NCI-H82 (cell line): Measurements from ENCODE around the gene RALGPS1.
A peak's percentile ranks its signal among the peaks of the same experiment; 100 is the strongest.

Experiments used
- DNase-seq: peaks from one replicate; lab custom pipeline; 2025; lab: John Stamatoyannopoulos, UW

Gene RALGPS1

DNA sequence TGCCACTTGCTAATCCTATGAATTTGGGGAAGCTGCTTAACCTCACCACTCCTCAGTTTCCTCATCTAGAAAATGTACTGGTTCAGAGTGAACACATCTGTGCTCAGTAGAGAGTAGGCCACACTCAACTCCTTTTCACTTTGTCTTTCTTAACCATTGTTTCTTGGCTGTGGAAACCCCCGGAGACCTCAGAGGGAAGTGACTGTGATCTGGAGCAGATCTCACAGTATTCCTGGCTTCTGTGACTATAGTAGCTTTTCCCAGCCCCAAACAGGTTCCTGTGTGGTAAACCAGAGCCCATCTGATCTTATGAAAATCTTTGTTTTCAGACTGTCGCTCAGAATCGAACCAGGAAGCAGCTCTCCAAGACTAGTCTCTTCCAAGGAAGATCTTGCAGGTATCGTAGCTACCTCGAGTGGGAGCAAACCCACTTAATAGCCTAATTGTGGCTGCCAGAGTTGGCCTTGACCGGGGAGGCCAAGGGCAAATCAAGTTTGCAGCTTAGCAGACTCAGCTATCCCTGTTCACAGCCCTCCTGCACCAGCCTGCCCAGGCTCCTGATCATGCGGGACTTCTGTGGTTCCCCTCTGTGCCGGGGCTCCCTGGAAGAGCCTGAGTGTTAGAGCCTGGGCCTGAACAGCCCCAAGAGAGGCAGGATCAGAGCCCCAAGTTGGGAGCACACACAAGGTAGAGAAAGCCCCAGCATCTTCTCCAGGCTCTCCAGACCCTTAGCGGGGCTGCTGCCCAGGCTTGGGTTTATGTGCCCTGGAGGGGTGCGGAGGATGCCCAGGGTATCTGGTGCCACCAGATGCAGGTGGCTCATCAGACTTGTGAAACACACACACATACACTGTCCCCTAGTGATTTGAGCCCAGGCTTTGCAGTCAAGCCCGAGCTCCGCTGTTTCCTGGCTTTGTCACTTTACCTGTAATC, 260.1 kb downstream of the RALGPS1 start:
- DNase-seq: no peak

DNA sequence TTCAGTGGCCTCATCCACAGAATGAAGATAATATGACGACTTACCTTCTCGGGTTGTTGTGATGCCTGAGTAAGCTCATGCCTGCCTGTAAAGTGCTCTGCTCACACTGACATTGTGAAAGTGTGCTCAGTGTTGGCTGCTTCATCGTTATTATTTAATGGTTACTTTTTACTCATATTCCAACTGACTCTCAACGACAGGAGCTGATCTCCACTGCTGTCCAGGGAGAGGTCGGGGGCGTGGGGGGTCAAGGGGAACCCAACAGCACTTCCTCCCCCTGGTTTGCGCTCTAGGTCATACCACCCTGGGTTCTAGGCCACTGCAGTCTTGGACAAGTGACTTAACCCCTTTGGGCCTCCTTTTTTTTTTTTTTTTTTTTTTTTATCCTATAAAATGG, 260.7 kb downstream of the RALGPS1 start:
- DNase-seq: no peak

DNA sequence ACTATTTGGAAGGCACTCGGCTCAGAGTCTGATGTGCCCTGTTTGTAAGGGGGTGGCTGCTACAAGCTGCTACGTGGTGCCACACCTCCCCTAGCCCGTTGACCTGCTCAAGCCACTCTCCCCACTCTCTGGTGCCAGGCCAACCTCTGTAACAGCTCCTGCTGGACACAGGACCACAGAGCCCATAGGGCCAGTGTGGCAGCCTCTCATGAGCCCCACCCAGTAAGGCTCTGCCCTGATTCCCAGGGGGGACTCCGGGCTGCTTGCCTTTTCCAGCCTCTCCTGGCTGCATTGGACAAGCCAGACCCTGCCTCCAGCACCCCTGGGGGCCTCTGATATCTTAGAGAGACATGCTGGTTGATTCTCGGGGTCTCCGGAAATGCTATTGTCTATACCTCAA, 261.2 kb downstream of the RALGPS1 start:
- no peak for DNase-seq

DNA sequence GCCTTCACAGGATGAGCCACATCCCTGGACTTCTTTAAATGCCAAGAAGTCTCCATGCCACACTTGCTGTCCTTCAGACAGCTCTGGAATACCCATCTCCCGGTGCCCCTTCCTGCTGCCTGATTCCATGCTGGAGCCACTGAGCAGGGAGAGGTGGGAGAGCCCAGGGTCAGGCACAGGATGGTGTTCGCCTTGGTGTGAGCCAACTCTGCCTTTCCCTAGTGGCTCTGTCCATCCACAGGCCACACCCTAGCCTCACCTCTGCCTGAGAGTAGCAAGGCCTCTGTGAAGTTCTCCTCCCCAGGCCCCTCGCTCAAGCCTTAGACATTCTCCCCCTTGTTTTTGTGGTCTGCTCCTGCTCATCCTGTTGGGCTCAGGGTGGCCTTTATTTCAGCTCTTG, 262.0 kb downstream of the RALGPS1 start:
- no peak for DNase-seq

DNA sequence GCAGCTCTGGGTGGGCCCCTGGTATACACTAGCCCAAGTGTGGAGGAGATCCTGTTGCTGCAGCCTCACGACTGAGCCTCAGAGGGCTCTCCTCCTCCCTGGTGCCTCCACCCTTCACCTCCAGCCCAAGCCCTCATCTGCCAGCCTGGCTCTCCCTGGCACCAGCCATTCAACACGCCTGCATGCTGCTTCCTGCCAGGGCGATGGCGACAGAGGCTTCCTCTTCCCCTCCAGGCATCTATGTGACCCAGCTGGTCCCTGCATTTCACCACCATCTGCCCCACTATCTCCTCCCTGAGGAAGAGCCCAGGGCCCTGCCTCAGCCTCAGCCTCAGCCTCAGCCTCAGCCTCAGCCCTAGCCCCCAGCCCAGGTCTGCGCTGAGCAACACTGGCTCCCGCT, 262.6 kb downstream of the RALGPS1 start:
- no peak for DNase-seq

DNA sequence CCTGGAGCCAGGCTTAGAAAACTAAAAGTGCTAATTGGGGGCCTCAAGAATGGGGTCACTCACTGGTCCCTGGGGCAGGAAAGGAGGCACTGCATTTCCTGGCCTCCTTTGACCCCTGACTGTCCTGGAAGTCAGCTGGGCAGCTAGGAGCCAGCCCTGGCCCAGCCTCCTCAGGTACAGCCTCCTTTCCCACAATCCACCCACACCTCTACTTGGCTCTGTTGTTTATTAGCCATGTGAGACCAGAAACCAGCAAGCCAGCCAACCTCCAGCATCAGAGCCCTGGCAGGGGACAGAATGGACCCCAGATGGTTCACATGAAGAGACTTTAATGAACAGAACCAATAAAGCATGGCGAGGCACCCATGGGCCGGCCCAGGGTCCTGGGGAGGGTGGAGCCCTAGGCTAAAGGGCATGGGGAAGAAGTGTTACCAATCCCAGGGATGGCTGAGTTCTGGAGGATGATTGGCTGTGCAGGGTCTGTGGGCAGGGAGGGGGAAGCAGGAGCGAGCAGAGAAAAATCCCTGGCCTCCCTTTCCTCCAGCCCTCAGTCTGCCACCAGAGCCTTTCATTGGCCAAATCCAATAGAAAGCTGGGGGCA, 263.2 kb downstream of the RALGPS1 start:
- DNase-seq: no peak

DNA sequence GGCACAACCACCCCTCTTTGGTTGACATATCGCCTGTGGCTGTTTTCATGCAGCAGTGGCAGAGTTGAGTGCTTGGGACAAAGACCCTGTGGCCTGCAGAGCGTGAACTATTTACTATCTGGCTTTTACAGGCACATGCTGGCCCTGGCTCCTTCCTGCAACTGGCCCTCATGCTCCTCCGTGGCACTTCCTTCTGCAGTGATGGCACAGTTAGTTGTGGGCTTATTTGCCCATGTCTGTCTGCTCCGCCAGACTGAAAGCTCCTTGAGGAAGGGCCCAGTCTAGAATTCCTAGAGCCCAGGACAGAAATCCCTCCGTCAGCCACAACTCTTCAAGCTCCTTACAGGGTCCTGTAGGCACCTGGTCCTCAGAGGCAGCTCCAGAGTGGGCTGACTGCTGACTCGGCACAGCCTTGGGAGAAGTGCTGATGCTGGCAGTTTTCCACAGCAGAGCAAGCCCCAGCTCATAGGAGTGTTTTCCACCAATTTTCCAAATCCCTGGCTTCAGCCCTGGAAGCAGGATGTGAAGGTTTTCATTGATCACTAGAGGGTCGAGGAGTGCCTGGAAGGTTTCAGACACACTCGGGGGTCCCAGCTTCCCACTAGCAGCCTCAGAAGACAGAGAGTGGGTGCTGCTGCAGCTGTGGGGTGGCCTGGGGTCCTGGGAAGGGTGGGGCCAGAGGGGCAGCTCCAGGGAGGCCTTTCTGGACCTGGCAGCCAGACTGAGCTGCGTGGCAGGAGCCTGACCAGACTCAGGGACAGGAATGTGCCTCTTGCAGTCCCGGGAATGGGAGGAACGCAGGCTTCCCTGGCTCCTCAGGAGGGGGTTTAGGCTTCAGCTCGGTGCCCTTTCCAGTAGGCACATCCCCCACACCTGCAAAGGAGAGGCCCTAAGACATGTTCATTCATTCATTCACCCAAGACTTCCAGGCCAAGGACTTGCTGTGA, 264.4 kb downstream of the RALGPS1 start:
- DNase-seq: no peak

DNA sequence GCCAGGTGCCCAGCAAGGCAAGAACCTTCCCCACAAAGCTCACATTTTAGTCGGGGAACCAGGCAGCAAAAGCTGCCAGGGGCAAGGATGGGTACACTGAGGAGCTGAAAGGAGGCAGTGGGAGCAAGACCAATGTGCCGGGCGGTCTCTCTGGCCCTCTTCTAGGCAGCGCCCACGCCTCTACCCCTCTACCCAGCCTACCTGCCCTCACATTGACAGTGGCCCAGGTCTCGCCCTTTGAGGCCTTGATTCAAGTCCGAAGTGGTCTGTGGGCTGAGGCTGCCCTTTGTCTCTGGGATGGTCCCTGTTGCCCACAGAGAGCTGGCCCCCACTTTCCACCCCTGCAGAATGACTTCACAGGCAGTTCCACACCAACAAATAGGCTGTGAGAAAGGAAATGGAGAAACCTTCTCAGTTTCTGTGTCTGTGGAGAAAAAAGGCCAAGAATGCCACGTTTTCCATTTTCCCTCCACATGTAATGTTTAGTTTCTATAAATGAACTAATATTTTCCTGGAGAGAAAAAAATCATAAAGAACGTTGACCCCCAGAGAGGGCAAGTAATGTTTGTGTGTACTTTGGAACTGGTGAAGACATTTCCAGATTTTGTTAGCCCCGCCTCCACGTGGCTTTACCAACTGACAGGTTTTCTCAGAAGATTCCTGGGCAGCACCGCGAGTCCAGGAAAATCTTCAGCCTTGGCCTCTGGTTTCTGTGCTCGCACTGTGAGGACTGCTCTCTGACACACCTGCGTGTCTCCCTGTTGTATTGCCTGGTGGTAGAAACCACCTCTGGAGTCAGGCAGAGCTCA, 265.3 kb downstream of the RALGPS1 start:
- no peak for DNase-seq

DNA sequence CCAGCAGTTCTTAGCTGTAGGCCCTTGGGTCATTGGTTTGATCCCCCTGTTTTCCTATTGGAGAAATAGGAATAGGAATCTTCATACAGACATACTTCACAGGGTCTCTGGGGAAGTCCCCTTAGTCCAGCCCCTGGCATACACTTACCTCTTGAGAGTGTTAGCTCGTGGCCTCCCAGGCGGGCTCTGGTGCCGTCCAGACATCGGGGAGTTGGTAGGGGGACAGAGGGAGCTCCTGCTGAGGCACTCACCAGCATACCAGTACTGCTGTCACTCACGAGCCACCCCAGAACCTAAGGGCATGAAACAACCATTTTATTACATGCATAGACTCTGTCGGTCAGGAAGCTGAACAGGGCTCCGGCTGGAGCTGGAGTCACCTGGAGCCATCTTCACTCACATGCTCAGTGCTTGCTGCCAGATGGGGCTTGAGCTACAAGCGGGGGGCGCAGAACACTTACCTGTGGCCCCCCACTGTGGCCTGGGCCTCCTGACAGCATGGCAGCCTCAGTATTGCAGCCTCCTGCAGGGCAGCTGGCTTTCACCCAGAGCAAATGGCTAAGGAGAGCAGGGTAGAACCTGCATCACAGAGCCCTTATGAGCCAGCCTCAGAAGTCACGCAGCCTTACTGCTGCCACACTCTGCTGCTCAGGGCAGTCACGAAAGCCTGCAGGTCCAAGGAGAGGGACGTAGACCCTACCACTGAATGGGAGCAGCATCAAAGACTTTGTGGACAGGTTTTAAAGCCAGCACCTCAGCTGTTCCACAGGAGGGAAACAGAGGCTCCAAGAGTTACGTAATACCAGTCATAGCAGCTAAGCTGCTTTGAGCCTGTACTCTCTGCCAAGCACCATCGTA, 266.1 kb downstream of the RALGPS1 start:
- DNase-seq: no peak

DNA sequence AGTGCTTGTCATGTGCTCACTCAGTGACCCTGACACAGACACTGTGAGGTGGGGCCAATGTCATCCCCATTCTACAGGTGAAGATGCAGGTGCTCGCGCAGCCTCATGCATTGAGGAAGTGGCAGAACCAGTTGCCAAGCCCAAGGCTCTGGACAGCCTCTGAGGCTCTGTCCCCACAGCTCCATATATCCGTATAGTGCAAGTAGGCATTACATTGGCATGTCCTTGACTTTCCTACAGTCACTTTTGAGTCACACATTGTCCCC, 266.7 kb downstream of the RALGPS1 start:
- no peak for DNase-seq

DNA sequence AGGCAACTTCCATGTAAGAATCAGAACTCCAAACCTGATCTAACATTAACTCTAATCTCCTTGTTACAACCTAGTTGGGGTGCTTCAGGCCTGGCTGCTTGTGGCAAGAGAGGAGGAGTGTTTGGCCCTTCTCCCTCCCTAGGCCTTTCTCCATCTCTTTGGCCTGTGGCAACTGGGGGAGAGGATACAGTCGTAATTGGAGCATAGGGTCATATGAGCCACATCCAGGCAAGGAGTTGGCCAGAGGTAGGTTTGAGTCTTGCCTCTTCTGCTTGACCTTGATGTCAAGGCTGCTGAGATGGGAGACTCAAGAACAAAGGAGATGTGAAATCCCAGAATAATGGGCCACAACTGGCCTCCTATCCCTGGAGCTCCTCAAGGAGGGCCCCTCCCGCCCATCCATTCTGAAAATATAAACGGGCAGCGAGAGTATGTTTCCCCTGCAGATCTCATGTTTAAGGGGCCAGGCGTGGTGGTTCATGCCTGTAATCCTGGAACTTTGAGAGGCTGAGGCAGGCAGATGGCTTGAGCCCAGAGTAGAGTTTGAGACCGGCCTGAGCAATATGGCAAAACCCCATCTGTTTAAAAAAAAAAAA, 267.1 kb downstream of the RALGPS1 start:
- DNase-seq: peak; percentile 67

DNA sequence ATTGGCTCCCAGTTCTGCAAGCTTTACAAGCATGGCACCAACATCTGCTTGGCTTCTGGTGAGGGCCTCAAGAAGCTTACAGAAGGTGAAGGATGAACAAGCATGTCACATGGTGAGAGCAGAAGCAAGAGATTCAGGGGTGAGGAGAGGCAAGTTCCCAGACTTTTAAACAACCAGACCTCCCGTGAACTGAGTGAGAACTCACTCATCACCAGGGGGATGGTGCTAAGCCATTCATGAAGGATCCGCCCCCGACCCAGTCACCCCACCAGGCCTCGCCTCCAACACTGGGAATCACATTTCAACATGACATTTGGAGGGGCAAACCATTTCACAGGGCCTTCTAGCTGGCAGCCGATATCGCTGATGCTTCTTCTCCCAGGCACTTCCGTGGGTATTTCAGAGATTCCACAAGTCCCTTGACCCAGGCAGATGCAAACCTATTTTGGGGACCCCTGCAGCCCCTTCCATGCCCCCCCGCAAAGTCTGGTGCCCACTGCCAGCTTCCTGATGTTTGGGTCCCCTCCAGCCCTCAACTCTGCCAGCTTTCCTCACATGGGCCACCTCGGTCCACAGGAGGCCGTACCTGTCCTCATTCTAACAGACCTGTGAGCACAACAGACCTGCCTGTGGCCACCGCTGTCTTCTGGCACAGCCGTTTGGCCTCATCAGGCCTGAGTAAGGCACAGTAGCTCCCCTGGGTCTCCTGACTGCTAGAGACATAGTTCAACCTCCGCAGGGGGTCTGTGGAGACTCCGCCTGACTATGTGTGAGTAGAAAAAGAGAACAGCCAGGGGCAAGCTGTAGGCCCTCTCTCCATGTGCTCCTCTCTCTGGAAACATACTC, 268.5 kb downstream of the RALGPS1 start:
- DNase-seq: no peak

DNA sequence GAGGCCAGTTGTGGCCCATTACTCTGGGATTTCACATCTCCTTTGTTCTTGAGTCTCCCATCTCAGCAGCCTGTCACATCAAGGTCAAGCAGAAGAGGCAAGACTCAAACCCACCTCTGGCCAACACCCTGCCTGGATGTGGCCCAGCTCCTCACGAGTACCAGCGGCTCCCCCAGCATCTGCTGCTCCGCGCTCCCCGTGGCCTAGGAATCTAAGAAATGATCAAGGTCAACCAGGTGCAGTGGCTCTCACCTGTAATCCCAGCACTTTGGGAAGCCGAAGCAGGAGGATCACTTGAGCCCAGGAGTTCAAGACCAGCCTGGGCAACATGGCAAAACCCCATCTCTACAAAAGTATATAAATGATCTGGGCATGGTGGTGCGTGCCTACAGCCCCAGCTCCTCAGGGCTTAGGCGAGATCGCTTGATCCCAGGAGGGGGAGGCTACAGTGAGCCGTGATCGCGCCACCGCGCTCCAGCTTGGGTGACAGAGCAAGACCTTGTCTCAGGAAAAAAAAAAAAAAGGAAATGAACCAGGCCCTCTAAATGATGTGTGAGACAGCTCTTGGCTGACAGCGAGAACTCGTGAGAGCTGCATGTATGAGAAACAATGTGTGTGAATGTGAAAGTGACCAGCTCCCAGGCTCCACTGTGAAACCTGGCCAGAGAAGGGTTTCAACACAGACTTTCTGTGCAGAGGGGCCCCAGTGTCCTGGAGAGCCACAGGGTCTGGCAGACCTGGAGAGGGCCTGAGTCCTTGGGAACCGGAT, 269.4 kb downstream of the RALGPS1 start:
- no peak for DNase-seq

DNA sequence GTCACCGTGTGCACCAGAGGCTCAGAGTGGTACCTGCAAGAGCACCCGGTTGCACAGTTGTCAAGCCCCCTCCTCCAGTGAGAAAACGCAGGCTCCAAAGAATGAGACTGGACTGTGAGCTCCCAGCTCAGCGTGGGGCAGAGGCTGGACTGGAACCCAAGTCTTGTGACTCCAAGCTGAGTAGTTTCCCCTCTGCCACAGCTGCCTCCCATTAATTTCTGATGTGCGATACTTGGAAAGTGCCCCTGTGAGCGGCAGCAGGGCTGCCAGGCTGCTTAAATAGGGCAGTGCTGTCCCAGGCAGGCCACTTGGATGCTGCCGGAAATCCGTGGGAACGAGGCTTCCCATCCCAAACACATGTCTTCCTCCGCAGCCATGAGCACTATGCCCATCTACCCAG, 270.1 kb downstream of the RALGPS1 start:
- no peak for DNase-seq

DNA sequence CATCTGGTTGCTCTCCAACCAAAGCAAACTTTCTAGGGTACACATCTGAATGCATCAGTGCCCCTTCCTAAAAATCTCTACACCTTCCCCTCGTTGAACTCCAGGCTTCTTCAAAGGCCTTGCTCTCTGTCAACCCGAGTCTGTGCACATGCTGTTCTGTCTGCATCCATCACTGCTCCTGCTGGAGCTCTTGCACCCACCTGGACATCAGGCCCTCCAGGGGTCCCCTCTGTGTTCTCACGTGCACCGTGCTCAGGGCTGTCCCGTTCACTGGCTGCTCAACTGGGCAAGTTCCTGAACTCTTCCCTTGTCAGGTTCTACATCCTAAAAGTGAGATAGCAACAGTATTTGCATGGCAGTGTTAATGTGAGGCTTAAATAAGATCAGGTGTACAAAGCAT, 270.6 kb downstream of the RALGPS1 start:
- DNase-seq: no peak

DNA sequence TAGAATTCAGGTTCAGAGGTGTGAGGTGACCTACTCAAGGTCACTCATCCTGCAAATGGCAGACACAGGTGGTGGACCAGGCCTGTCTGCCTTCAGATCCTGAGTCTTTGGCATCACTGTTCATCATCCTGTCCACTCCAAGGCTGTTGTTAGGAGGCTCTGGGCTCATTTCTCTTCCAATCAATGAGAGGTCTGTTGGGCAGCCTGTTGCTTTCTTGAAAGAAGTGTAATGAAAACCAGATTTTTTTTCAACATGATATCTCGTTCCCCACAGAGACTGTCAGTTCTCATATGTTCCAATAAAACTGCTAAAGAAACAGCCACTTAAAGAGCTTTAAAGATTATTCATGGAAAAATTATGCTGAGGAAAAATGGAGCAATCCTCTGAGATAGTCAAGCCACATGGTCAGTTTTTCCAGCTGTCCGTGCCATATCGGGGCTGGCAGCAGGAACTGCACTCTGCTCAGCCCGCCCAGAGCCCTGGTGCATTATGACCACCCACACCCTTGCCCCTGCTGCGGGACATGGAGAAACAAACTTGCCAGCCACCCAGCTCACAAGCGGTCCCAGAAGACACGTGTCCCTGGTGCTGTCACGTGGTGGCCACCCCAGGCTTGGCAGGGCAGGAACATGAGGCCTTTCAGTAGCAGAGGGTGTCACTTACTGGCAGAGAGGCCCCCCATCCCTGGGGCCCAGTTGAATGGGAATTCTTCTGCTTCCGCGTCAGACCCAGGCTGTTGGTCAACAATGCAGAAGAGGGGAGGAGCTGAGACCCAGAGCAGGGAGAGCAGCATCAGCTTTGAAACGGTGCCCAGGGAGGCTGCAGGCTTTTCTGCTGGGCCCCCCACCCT, 271.6 kb downstream of the RALGPS1 start:
- no peak for DNase-seq

DNA sequence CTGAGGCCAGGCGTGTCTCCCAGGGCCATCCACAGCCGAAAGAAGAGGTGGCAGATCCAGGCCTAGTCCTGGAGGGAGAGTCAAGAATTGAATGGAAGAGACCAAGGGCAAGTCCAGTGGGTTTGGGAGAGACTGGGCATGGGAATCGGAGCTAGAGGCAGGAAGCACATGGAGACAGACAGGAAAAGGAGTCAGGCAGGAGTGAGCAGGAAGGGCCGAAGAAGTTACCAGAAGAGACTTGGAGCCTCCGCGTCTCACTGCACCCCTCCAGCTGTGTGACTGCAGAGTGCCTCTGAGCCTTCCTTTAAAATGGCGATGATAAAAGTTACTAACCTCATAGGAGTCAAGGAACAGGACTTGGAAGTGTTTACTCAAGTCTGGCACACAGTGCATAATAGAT, 272.2 kb downstream of the RALGPS1 start:
- no peak for DNase-seq
